ENCODE results near the gene IQCH.

DNA sequence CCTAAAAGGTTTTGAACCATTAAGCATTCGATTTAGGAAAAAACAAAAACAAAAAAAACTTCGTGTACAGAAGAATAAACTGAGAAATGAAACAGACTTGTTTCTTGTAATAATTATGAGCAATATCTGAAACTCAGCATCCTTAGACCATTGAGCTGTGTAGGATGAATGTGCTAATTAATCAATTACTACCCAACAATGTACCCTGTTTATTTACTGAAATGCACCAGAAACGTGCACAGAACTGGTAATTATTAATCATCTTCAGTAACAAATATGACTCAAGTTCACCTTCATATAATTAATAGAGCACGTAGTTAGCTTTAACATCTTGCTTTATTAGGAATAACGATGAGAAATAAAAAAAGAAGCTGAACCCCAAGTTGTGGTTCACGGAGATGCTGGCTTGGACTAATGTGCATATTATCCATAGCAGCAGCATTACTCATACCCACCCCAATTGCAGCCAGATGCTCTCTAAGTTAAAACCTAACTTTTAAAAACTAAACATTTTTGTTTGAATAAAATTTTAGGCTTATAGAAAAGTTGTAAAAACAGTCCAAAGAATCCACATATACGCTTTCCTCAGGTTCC lies 256.1 kb downstream of the IQCH start:
- TF ChIP-seq EZH2phosphoT487 (IDR thresholded peaks at IDR 0.05; ENCODE audit: insufficient read depth, low read depth) = no peak
- TF ChIP-seq EZH2 (IDR thresholded peaks at IDR 0.05; ENCODE audit: insufficient read depth, poor library complexity, severe bottlenecking) = no peak
